HG03521 (cell line): ENCODE measurements around the gene CFAP107.
"Not testable (repeated sequence)": the region's sequence is repeated elsewhere in the genome, so short reads cannot be mapped to it uniquely, and the experiment has no call there.

Experiments used
- ATAC-seq: cut with Tn5 transposase; IDR thresholded peaks from one replicate; pipeline ENCODE4 v1.9.1; 2021; ENCODE audit warnings: mild to moderate bottlenecking, moderate library complexity; ENCODE audit not compliant: unreplicated experiment

Gene CFAP107

GRCh38 chr1:12745992-12746323, at the start of gene CFAP107:
TSS of gene CFAP107 (plus strand) at chr1:12746200. CDS start at chr1:12746431, 231 bp downstream.
- no peak for ATAC-seq

DNA sequence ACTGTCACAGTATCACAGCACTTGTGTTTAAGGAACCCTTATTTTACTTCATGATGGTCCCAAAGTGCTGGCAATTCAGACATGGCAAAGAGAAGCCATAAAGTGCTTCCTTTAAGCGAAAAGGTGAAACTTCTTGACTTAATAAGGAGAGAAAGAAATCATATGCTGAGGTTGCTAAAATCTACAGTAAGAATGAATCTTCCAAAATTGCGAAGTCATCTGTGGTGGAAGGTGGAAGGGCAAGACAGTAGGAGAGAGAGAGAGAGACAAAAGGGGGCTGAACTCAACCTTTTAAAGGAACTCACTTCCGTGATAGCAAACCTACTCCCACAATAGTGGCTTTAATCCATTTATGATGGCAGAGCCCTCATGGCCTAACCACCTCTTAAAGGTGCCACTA, 49.3 kb upstream of the CFAP107 start:
- no peak for ATAC-seq

DNA sequence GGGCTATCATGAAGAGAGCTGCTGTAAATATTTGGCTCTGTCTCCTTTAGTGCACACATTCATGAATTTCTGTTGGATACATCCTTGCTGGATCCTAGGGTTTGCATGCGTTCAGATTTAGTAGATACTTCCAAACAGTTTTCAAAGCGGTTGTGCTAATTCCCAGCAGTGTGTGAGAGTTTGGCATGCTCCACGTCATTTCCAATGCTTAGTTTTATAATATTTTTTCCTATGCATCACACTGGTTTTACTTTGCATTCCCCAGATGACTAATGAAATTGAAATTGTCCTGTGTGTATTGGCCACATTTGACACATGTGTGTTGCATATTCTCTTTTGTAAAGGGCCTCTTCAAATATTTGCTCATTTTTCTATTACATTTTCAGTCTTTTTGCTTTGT, 48.6 kb upstream of the CFAP107 start:
- ATAC-seq: no peak

GRCh38 chr1:12703821-12704451, 42.1 kb upstream of the CFAP107 start:
- no peak for ATAC-seq

DNA sequence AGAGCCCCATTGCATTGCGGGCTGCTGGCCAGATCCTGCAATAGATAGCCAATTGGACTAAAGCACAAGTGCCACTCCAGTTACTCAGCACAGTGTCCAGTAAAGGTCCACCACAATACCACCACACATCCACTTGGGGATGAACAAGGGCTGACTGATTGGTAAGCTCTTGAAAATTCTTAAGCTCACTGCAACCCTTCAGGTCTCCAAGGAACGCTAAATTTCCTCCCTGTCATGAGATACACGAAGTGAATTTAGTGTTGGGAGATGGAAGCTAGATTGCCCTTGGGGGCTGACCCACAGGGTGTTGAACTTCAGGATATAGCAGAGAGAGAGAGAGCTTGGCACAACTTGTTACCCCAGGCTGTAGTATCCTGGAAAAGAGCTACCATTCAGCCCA, 39.9 kb upstream of the CFAP107 start:
- ATAC-seq: no peak

- no peak for ATAC-seq
Measured at GRCh38 chr1:12708396-12709090, 37.5 kb upstream of the CFAP107 start.

GRCh38 chr1:12709091-12709491, 36.9 kb upstream of the CFAP107 start:
- ATAC-seq: no peak

- ATAC-seq: no peak
Measured at GRCh38 chr1:12709696-12710095, 36.3 kb upstream of the CFAP107 start.

GRCh38 chr1:12711536-12711935, 34.5 kb upstream of the CFAP107 start:
- no peak for ATAC-seq

- no peak for ATAC-seq
Measured at GRCh38 chr1:12712076-12712475, 33.9 kb upstream of the CFAP107 start.

DNA sequence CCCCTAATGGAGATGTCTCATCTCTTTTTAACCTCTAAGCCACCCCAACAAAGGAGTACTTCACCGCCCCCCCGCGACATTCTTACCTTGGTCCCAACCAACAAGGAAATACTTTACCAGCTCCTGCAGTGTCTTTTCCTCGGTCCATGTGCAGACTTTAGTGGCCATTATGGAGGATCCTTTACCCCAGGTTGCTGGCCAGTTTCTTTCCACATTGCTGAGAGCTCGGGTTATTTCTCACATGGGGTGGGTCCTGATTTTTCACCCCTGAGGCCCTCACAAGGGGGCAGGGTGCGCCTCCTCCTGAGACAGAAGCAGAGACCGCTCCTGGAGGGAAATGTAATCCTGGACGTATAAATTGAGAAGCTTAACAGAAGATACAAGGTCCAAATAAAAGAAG, 33.1 kb upstream of the CFAP107 start:
- ATAC-seq: no peak

DNA sequence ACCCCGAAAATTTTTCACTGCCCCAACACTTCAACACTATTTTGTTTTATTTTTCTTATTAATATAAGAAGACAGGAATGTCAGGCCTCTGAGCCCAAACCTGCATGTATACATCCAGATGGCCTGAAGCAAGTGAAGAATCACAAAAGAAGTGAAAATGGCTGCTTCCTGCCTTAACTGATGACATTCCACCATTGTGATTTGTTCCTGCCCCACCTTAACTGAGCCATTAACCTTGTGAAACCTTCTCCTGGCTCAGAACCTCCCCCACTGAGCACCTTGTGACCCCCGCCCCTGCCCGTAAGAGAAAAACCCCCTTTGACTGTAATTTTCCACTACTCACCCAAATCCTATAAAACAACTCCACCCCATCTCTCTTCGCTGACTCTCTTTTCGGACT, 32.3 kb upstream of the CFAP107 start:
- ATAC-seq: not testable (repeated sequence)

GRCh38 chr1:12714710-12715475, 31.1 kb upstream of the CFAP107 start:
- ATAC-seq: no peak

GRCh38 chr1:12715896-12716437, 30.0 kb upstream of the CFAP107 start, which contains the start of gene AADACL3:
TSS of gene AADACL3 (plus strand) at chr1:12716110. CDS start at chr1:12716177, 67 bp downstream.
- no peak for ATAC-seq

- ATAC-seq: no peak
Measured at GRCh38 chr1:12717301-12717838, 28.6 kb upstream of the CFAP107 start.

DNA sequence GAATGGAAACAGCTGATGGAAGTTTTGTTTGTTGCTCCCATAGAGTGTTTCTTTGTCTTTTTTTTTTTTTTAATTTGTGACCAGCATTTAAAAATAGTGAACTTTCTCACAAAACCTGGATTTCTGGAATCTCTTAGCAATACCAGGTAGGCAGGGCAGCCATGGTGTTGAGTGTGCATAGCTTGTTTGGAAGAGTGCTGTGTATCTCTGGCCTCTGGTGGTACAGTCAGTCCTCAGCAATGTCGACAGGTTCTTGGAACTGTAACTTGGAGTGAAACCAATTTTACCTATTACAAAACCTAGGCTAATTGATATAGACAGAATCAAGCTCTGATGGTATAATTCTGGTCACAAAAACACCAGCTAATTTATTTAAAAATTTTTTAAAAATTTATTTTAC, 23.4 kb upstream of the CFAP107 start:
- ATAC-seq: no peak

DNA sequence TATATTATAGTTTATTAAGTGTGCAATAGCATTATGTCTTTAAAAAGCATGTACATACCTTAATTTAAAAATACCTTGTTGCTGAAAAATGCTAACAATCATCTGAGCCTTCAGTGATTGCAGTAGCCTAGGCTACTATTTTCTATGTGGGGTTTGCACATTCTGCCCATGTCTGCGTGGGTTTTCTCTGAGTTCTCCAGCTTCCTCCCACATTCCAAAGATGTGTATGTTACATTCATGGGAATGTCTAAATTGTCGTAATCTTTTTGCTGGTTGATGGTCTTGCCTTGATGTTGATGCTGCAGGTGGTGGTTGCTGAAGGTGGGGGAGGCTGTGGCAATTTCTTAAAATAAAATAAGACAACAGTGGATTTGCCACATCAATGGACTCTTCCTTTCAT, 17.6 kb upstream of the CFAP107 start:
- ATAC-seq: no peak

DNA sequence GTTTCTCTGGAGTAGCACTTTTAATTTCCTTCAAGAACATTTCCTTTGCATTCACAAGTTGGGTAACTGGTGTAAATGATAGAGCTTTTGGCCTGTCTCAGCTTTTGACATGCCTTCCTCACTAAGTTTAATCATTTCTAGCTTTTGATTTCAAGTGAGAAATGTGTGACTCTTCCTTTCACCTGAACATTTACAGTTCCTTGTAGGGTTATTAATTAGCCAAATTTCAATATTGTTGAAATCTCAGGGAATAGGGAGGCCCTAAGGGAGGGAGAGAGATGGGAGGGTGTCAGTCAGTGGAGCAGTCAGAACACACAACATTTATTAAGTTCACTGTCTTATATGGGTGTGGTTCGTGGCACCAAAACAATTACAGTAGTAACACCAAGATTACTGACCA, 15.8 kb upstream of the CFAP107 start:
- ATAC-seq: no peak

- ATAC-seq: not testable (repeated sequence)
Measured at GRCh38 chr1:12731084-12731483, 14.9 kb upstream of the CFAP107 start.

- ATAC-seq: no peak
Measured at GRCh38 chr1:12734651-12735050, 11.3 kb upstream of the CFAP107 start.

DNA sequence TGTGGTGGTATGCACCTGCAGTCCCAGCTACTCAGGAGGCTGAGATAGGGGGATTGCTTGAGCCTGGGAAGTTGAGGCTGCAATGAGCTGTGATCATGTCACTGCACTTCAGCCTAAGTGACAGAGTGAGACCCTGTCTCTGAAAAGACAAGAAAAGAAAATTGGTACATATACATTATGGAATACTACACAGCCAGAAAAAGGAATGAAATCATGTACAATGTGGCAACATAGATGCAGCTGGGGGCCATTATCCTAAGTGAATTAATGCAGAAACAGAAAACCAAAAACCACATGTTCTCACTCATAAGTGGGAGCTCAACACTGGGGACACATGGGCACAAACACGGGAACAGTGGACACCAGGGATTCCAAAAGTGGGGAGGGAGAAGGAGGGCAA, 7.1 kb upstream of the CFAP107 start:
- no peak for ATAC-seq
